ENCODE results near the gene PPP1R13L. TPM values are rescaled to one million over a fixed set of nuclear protein-coding genes. Genes with fewer than 3 reads are reported as not detected.

Gene PPP1R13L
- total and polyA plus RNA-seq, 4 donors: 14.0 to 37.3 (median 33.0) TPM

- H3K27ac ChIP-seq (ENCODE audit: low read depth in 1 of 2, low read length in 1 of 2): no peak overlapping the region
- ATAC-seq (ENCODE audit: insufficient read depth, low FRiP score) (no peak), DNase-seq (no peak)
- TF ChIP-seq CTCF (IDR thresholded peaks at IDR 0.05; ENCODE audit: control extremely low read depth, extremely low read depth): no peak
- H3K4me1 ChIP-seq (ENCODE audit: control insufficient read depth in 5 of 5, insufficient read depth in 5 of 5, low read length in 5 of 5): no peaks in the 10 kb centered on the region
- H3K4me3 ChIP-seq: no peak overlapping the region
- H3K36me3 ChIP-seq (ENCODE audit: control insufficient read depth in 4 of 4, insufficient read depth in 4 of 4, low read length in 4 of 4): peaks cover 3 to 46% (median 22%) of the 10 kb centered on the region in 4 donors
- H3K9me3 ChIP-seq (ENCODE audit: control insufficient read depth in 4 of 4, insufficient read depth in 3 of 4, low read length in 3 of 4): no peaks in the 10 kb centered on the region
- no peak overlapping the region for H3K9ac ChIP-seq (ENCODE audit: insufficient read depth in 1 of 2, low read length in 2 of 2)
- WGBS, 2 donors: 94 to 98% methylated on average over 9 of the region's 9 CpGs
- no peaks in the 10 kb centered on the region for H3K27me3 ChIP-seq (ENCODE audit: control insufficient read depth in 3 of 3, insufficient read depth in 3 of 3, low read length in 2 of 3)
These were observed 49.0 kb downstream of the PPP1R13L start for GRCh38 chr19:45355910-45356309.

GRCh38 chr19:45355402-45355801 is 49.5 kb downstream of the PPP1R13L start:
- no peak for TF ChIP-seq CTCF (IDR thresholded peaks at IDR 0.05; ENCODE audit: control extremely low read depth, extremely low read depth)
- no peak overlapping the region for H3K27ac ChIP-seq (ENCODE audit: low read depth in 1 of 2, low read length in 1 of 2)
- 98 to 99% methylated on average over 9 of the region's 9 CpGs for WGBS, 2 donors
- H3K9me3 ChIP-seq (ENCODE audit: control insufficient read depth in 4 of 4, insufficient read depth in 3 of 4, low read length in 3 of 4): no peaks in the 10 kb centered on the region
- DNase-seq (no peak), ATAC-seq (ENCODE audit: insufficient read depth, low FRiP score) (no peak)
- H3K27me3 ChIP-seq (ENCODE audit: control insufficient read depth in 3 of 3, insufficient read depth in 3 of 3, low read length in 2 of 3): no peaks in the 10 kb centered on the region
- peaks cover 3 to 50% (median 22%) of the 10 kb centered on the region in 4 donors for H3K36me3 ChIP-seq (ENCODE audit: control insufficient read depth in 4 of 4, insufficient read depth in 4 of 4, low read length in 4 of 4)
- no peak overlapping the region for H3K9ac ChIP-seq (ENCODE audit: insufficient read depth in 1 of 2, low read length in 2 of 2)
- H3K4me1 ChIP-seq (ENCODE audit: control insufficient read depth in 5 of 5, insufficient read depth in 5 of 5, low read length in 5 of 5): no peaks in the 10 kb centered on the region
- no peak overlapping the region for H3K4me3 ChIP-seq

- H3K36me3 ChIP-seq (ENCODE audit: control insufficient read depth in 4 of 4, insufficient read depth in 4 of 4, low read length in 4 of 4): peaks cover 3 to 50% (median 21%) of the 10 kb centered on the region in 4 donors
- H3K27me3 ChIP-seq (ENCODE audit: control insufficient read depth in 3 of 3, insufficient read depth in 3 of 3, low read length in 2 of 3): no peaks in the 10 kb centered on the region
- ATAC-seq (ENCODE audit: insufficient read depth, low FRiP score) (no peak), DNase-seq (no peak)
- 91 to 92% methylated on average over 11 of the region's 11 CpGs for WGBS, 2 donors
- no peak overlapping the region for H3K4me3 ChIP-seq
- no peak overlapping the region for H3K27ac ChIP-seq (ENCODE audit: low read depth in 1 of 2, low read length in 1 of 2)
- TF ChIP-seq CTCF (IDR thresholded peaks at IDR 0.05; ENCODE audit: control extremely low read depth, extremely low read depth): no peak
- H3K9ac ChIP-seq (ENCODE audit: insufficient read depth in 1 of 2, low read length in 2 of 2): no peak overlapping the region
- H3K4me1 ChIP-seq (ENCODE audit: control insufficient read depth in 5 of 5, insufficient read depth in 5 of 5, low read length in 5 of 5): no peaks in the 10 kb centered on the region
- no peaks in the 10 kb centered on the region for H3K9me3 ChIP-seq (ENCODE audit: control insufficient read depth in 4 of 4, insufficient read depth in 3 of 4, low read length in 3 of 4)
These were observed 50.5 kb downstream of the PPP1R13L start for GRCh38 chr19:45354241-45354842.

All from lung (tissue), 12 donors.